Measurements from ENCODE around the gene PECR.

- TF ChIP-seq ZNF10 (tag by site-specific recombination; IDR thresholded peaks at IDR 0.05) (no peak), CTCF (tag by site-specific recombination; IDR thresholded peaks at IDR 0.05) (no peak), ZFP41 (tag by site-specific recombination; IDR thresholded peaks at IDR 0.05; ENCODE audit: borderline replicate concordance) (no peak), ZNF146 (tag by site-specific recombination; IDR thresholded peaks at IDR 0.05) (no peak)
Measured at GRCh38 chr2:216107320-216107719, 25.7 kb upstream of the PECR start.
